C1 segment of cervical spinal cord (tissue), 14 donors: ENCODE data around the gene SNX22.

Experiments
- DNase-seq, 14 donors: peaks; one replicate each; lab custom pipeline; 2025; lab: John Stamatoyannopoulos, UW

The SNX22 gene

DNA sequence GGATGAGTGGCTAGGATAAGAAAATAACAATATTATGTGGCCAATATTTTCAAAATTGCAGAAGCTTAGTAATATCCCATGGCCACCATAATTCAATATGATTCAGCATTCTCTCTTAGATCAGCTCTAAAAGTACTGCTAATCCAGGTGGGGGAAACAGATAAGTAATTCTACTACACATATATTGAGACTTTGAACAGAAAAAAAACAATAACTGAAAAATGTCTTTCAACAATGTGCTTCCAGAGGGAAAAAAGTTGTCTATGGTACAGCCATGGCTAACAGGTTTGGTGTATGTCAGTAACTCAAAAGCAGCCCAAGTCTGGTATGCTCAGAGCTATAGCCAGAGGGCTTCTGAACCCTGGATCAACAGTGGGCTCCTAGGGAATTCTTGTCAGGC lies 53.7 kb downstream of the SNX22 start:
- DNase-seq: no peak
